ENCODE results near the gene CTNNBL1. TPM values are rescaled to one million over a fixed set of nuclear protein-coding genes. Genes with fewer than 3 reads are reported as not detected.
"Not testable (repeated sequence)": the region's sequence is repeated elsewhere in the genome, so short reads cannot be mapped to it uniquely, and the experiment has no call there.

Gene CTNNBL1
- total and polyA plus RNA-seq, 7 experiments from 2014 or later = 41.7 to 93.4 (median 56.4) TPM

- ATAC-seq (no peak), DNase-seq (no peak)
- no peak overlapping the region for H3K4me3 Mint-ChIP-seq
- no peak overlapping the region for H3K27ac ChIP-seq (ENCODE audit: low read depth, low read length)
- no peaks in the 10 kb centered on the region for H3K27me3 Mint-ChIP-seq
- no peak overlapping the region for H3K27ac Mint-ChIP-seq
- intact Hi-C loops (cut with micrococcal nuclease) = no loop called here
- H3K4me1 ChIP-seq (ENCODE audit: control insufficient read depth in 2 of 2, insufficient read depth in 2 of 2, low read length in 2 of 2) = no peaks in the 10 kb centered on the region
- H3K27me3 ChIP-seq (ENCODE audit: control insufficient read depth in 2 of 2, insufficient read depth in 2 of 2, low read length in 2 of 2) = no peaks in the 10 kb centered on the region
- no peak overlapping the region for H3K4me3 ChIP-seq (ENCODE audit: low read length)
- H3K9me3 Mint-ChIP-seq = peaks cover 0 to 12% (median 6%) of the 10 kb centered on the region in 11 donors
- ChIA-PET CTCF (interaction anchor here (0.6 kb wide), 1 partner anchor 58 kb away, joined by 3 read pairs; no protein-coding TSS in a partner anchor), POLR2A (interaction anchor here (0.6 kb wide), 1 partner anchor 54 kb away, joined by 3 read pairs; no protein-coding TSS in a partner anchor)
- H3K4me1 Mint-ChIP-seq = peaks cover 3 to 37% (median 21%) of the 10 kb centered on the region in 7 donors
- H3K9me3 ChIP-seq (ENCODE audit: control insufficient read depth in 2 of 3, low read length in 3 of 3) = peaks cover 0 to 3% (median 0%) of the 10 kb centered on the region in 3 experiments
- H3K36me3 ChIP-seq (ENCODE audit: control insufficient read depth in 2 of 3, insufficient read depth in 3 of 3, low read length in 3 of 3) = no peaks in the 10 kb centered on the region
- peaks cover 5 to 37% (median 30%) of the 10 kb centered on the region in 5 donors for H3K36me3 Mint-ChIP-seq
Observed at GRCh38 chr20:37721751-37722150, 27.9 kb downstream of the CTNNBL1 start.

GRCh38 chr20:37722312-37722711, 28.5 kb downstream of the CTNNBL1 start:
- ATAC-seq; H3K27me3 ChIP-seq (ENCODE audit: control insufficient read depth in 2 of 2, insufficient read depth in 2 of 2, low read length in 2 of 2); intact Hi-C loops (cut with micrococcal nuclease); H3K4me3 ChIP-seq (ENCODE audit: low read length); H3K4me1 ChIP-seq (ENCODE audit: control insufficient read depth in 2 of 2, insufficient read depth in 2 of 2, low read length in 2 of 2); DNase-seq; H3K9me3 ChIP-seq (ENCODE audit: control insufficient read depth in 2 of 3, low read length in 3 of 3); H3K27ac Mint-ChIP-seq; H3K27ac ChIP-seq (ENCODE audit: low read depth, low read length); H3K27me3 Mint-ChIP-seq; CTCF ChIA-PET; H3K36me3 ChIP-seq (ENCODE audit: control insufficient read depth in 2 of 3, insufficient read depth in 3 of 3, low read length in 3 of 3); H3K4me3 Mint-ChIP-seq: not testable (repeated sequence)
- POLR2A ChIA-PET = interaction anchor here (0.6 kb wide), 1 partner anchor 54 kb away, joined by 3 read pairs; no protein-coding TSS in a partner anchor
- Mint-ChIP-seq H3K36me3 (peaks cover 5 to 31% (median 24%) of the 10 kb centered on the region in 5 donors), H3K9me3 (peaks cover 0 to 12% (median 6%) of the 10 kb centered on the region in 11 donors), H3K4me1 (peaks cover 3 to 39% (median 16%) of the 10 kb centered on the region in 7 donors)

- CTCF ChIA-PET = no interaction called here
- no peak for DNase-seq
Observed at GRCh38 chr20:37723668-37724067, 29.8 kb downstream of the CTNNBL1 start.

GRCh38 chr20:37725165-37725564, 31.3 kb downstream of the CTNNBL1 start:
- Mint-ChIP-seq H3K27ac (no peak overlapping the region), H3K9me3 (peaks cover 0 to 12% (median 6%) of the 10 kb centered on the region in 11 donors), H3K4me1 (peaks cover 11 to 55% (median 31%) of the 10 kb centered on the region in 7 donors), H3K36me3 (peaks cover 5 to 22% (median 16%) of the 10 kb centered on the region in 5 donors), H3K4me3 (no peak overlapping the region), H3K27me3 (no peaks in the 10 kb centered on the region)
- POLR2A ChIA-PET = no interaction called here
- CTCF ChIA-PET = no interaction called here
- H3K9me3 ChIP-seq (ENCODE audit: control insufficient read depth in 2 of 3, low read length in 3 of 3) = peaks cover 0 to 3% (median 0%) of the 10 kb centered on the region in 3 experiments
- no peaks in the 10 kb centered on the region for H3K4me1 ChIP-seq (ENCODE audit: control insufficient read depth in 2 of 2, insufficient read depth in 2 of 2, low read length in 2 of 2)
- no peak for ATAC-seq
- no peak for DNase-seq
- no peak overlapping the region for H3K4me3 ChIP-seq (ENCODE audit: low read length)
- H3K27ac ChIP-seq (ENCODE audit: low read depth, low read length) = no peak overlapping the region
- no peaks in the 10 kb centered on the region for H3K36me3 ChIP-seq (ENCODE audit: control insufficient read depth in 2 of 3, insufficient read depth in 3 of 3, low read length in 3 of 3)
- H3K27me3 ChIP-seq (ENCODE audit: control insufficient read depth in 2 of 2, insufficient read depth in 2 of 2, low read length in 2 of 2) = no peaks in the 10 kb centered on the region
- intact Hi-C loops (cut with micrococcal nuclease) = no loop called here

More at GRCh38 chr20:37723668-37724067, 29.8 kb downstream of the CTNNBL1 start:
- intact Hi-C loops (cut with micrococcal nuclease) = no loop called here
- Mint-ChIP-seq H3K9me3 (peaks cover 0 to 12% (median 6%) of the 10 kb centered on the region in 11 donors), H3K27me3 (no peaks in the 10 kb centered on the region), H3K4me1 (peaks cover 8 to 49% (median 19%) of the 10 kb centered on the region in 7 donors), H3K36me3 (peaks cover 5 to 29% (median 22%) of the 10 kb centered on the region in 5 donors), H3K4me3 (no peak overlapping the region), H3K27ac (no peak overlapping the region)
- ATAC-seq = no peak
- peaks cover 0 to 3% (median 0%) of the 10 kb centered on the region in 3 experiments for H3K9me3 ChIP-seq (ENCODE audit: control insufficient read depth in 2 of 3, low read length in 3 of 3)
- H3K27ac ChIP-seq (ENCODE audit: low read depth, low read length) = no peak overlapping the region
- no peaks in the 10 kb centered on the region for H3K4me1 ChIP-seq (ENCODE audit: control insufficient read depth in 2 of 2, insufficient read depth in 2 of 2, low read length in 2 of 2)
- H3K36me3 ChIP-seq (ENCODE audit: control insufficient read depth in 2 of 3, insufficient read depth in 3 of 3, low read length in 3 of 3) = no peaks in the 10 kb centered on the region
- POLR2A ChIA-PET = no interaction called here
- H3K27me3 ChIP-seq (ENCODE audit: control insufficient read depth in 2 of 2, insufficient read depth in 2 of 2, low read length in 2 of 2) = no peaks in the 10 kb centered on the region
- H3K4me3 ChIP-seq (ENCODE audit: low read length) = no peak overlapping the region

- no peaks in the 10 kb centered on the region for H3K27me3 Mint-ChIP-seq
Observed at GRCh38 chr20:37725855-37726254, 32.0 kb downstream of the CTNNBL1 start.

GRCh38 chr20:37726321-37726720, 32.5 kb downstream of the CTNNBL1 start:
- ATAC-seq (no peak), DNase-seq (no peak)
- Histone ChIP-seq H3K27ac (ENCODE audit: low read depth, low read length) (no peak overlapping the region), H3K4me3 (ENCODE audit: low read length) (no peak overlapping the region), H3K4me1 (ENCODE audit: control insufficient read depth in 2 of 2, insufficient read depth in 2 of 2, low read length in 2 of 2) (no peaks in the 10 kb centered on the region), H3K36me3 (ENCODE audit: control insufficient read depth in 2 of 3, insufficient read depth in 3 of 3, low read length in 3 of 3) (no peaks in the 10 kb centered on the region), H3K9me3 (ENCODE audit: control insufficient read depth in 2 of 3, low read length in 3 of 3) (peaks cover 0 to 3% (median 0%) of the 10 kb centered on the region in 3 experiments), H3K27me3 (ENCODE audit: control insufficient read depth in 2 of 2, insufficient read depth in 2 of 2, low read length in 2 of 2) (no peaks in the 10 kb centered on the region)
- no peaks in the 10 kb centered on the region for H3K27me3 Mint-ChIP-seq
- intact Hi-C loops (cut with micrococcal nuclease) = no loop called here
- H3K4me3 Mint-ChIP-seq = no peak overlapping the region
- H3K4me1 Mint-ChIP-seq = peaks cover 11 to 55% (median 34%) of the 10 kb centered on the region in 7 donors
- peaks cover 4 to 14% (median 9%) of the 10 kb centered on the region in 5 donors for H3K36me3 Mint-ChIP-seq
- peaks cover 0 to 7% (median 5%) of the 10 kb centered on the region in 11 donors for H3K9me3 Mint-ChIP-seq
- no peak overlapping the region for H3K27ac Mint-ChIP-seq
- ChIA-PET POLR2A (no interaction called here), CTCF (no interaction called here)

More at GRCh38 chr20:37725855-37726254, 32.0 kb downstream of the CTNNBL1 start:
- no peaks in the 10 kb centered on the region for H3K27me3 ChIP-seq (ENCODE audit: control insufficient read depth in 2 of 2, insufficient read depth in 2 of 2, low read length in 2 of 2)
- intact Hi-C loops (cut with micrococcal nuclease) = no loop called here
- peaks cover 5 to 19% (median 12%) of the 10 kb centered on the region in 5 donors for H3K36me3 Mint-ChIP-seq
- H3K27ac Mint-ChIP-seq = no peak overlapping the region
- H3K4me1 ChIP-seq (ENCODE audit: control insufficient read depth in 2 of 2, insufficient read depth in 2 of 2, low read length in 2 of 2) = no peaks in the 10 kb centered on the region
- DNase-seq (no peak), ATAC-seq (no peak)
- H3K27ac ChIP-seq (ENCODE audit: low read depth, low read length) = no peak overlapping the region
- H3K36me3 ChIP-seq (ENCODE audit: control insufficient read depth in 2 of 3, insufficient read depth in 3 of 3, low read length in 3 of 3) = no peaks in the 10 kb centered on the region
- no peak overlapping the region for H3K4me3 Mint-ChIP-seq
- ChIA-PET CTCF (no interaction called here), POLR2A (no interaction called here)
- H3K9me3 ChIP-seq (ENCODE audit: control insufficient read depth in 2 of 3, low read length in 3 of 3) = peaks cover 0 to 3% (median 0%) of the 10 kb centered on the region in 3 experiments
- no peak overlapping the region for H3K4me3 ChIP-seq (ENCODE audit: low read length)
- H3K4me1 Mint-ChIP-seq = peaks cover 11 to 55% (median 34%) of the 10 kb centered on the region in 7 donors
- H3K9me3 Mint-ChIP-seq = peaks cover 0 to 9% (median 6%) of the 10 kb centered on the region in 11 donors

Measured in naive thymus-derived CD4-positive, alpha-beta T cell (primary cell).